HG02840 (cell line): ENCODE results near the gene FRMD3.

ENCODE experiments used
- ATAC-seq: cut with Tn5 transposase; IDR thresholded peaks from one replicate; pipeline ENCODE4 v1.9.1; 2021; ENCODE audit warnings: mild to moderate bottlenecking, moderate library complexity, moderate number of reproducible peaks; ENCODE audit not compliant: unreplicated experiment, low FRiP score

The FRMD3 gene

DNA sequence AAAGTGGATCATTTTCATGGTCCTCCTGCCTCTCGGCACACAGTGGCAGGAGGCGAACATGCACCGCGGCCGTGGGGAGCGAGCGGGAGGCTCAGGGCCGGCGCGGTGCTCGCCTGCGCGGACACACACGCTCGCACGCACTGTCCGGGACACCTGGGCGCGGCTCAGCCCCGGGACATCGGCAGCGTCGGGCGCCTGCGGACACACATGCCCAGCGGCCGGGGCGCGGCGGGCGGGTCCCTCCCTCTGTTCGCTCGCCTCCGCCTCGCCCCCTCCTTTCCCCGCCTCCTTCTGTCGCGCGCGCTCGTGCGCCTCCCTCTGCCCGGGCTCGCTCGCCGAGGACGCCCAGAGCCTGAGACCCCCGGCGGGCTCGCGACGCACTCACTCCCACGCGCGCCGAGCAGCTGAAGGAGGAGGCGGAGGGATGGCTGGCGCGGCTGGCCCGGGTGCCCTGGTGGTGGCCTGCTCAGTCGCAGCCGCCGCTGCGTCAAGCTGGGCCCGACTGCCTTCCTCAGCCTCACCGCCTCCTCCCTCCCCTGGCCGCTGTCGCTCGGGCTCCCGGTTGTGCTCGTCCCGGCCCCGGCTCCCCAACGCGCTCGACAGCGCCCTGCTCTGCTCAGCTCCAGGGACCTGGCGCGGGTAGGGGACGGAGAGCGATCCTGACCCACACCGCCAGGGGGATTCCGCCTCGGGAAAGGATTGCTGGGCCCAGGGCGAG is at the start of gene FRMD3:
FRMD3 (minus strand) TSS at position 230 of the 718 bp plus-strand sequence; CDS start at position 60, 170 bp downstream.
- no peak for ATAC-seq

DNA sequence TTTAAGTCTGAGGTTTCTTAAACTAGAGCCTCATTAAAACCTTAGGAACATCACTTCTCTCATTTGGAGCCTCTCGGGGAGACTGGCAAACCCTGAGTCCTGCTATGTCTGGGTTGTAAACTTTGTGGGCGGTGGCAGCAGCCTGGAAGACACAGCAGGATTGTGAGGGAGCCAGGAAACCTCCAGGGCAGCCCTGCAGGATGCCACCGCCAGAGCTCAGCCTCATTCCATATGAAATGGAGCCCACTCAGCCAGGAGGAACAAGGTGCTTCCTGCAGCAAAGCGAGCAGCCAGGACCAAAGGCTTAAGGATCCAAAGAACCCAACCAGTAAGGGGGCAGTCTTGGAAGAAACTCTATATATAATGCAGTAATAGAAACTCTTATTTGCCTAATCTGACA is 46.8 kb upstream of the FRMD3 start:
- ATAC-seq: no peak

DNA sequence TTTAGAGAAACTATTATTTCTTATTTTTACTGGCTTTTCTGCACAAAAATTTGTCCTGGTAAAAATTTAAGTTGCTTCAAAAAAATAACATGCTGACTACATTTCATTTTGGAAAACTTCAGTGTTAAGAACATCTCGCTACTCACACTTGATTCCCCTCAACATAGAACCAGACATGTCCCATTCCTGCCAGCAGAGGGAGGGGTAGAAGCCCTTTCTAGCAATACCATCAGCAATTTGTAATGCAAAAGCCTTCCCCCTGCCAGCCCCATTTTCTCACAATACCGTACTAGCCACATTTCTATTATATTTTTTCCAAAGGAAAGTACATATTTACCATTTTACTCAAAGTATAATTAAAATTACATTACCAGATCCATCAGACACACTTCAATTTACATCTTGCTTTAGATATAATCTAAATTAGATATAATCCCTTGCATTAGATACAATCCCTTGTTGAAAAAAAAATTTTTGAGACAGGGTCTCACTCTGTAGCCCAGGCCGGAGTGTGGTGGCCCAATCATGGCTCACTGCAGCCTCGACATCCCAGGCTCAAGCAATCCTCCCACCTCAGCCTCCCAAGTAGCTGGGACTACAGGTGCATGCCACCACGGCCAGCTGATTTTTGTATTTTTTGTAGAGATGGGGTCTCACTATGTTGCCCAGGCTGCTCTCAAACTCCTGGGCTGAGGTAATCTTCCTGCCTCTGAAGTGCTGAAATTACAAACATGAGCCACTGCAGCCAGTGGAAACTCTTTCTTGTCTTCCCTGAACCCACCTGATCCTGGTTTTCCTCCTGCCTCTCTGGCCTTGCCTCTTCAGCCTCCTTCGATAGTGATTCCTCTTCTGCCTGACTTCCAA is 45.2 kb upstream of the FRMD3 start:
- ATAC-seq: no peak

DNA sequence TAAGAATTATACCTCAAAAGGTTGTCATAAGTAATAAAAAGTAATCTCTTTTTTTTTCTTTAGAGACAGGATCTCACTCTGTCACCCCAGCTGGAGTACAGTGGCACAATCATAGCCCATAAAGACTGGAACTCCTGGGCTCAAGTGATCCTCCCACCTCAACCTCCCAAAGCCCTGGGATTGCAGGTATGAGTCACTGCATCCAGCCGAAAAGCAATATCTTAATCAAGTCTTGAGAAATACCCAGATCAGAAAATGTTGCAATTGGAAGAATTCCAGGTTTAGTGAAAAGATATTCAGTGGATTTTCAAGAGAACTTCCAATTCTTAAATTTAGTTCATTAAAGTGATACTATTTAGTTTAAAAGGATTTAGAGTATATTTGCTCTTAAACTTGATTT is 43.8 kb upstream of the FRMD3 start:
- ATAC-seq: no peak

DNA sequence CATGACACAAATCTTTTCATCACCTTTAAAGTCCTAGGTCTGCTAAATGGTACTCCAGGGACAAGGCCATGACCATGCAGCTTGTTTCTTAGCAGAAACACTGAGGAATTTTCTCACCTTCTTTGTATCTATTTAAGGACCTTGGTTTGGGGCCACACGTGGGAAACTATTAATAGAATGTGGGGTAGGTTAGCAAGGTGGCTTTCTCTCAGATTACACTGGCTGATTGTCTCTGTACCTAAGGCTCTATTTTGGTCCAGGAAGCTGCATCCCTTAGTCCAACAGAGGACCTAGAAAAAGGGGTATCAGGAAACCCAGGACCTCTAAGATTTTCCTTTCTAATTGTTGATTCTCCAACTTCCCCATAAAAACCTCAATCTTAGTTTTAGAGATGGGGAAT is 36.3 kb upstream of the FRMD3 start:
- ATAC-seq: no peak

DNA sequence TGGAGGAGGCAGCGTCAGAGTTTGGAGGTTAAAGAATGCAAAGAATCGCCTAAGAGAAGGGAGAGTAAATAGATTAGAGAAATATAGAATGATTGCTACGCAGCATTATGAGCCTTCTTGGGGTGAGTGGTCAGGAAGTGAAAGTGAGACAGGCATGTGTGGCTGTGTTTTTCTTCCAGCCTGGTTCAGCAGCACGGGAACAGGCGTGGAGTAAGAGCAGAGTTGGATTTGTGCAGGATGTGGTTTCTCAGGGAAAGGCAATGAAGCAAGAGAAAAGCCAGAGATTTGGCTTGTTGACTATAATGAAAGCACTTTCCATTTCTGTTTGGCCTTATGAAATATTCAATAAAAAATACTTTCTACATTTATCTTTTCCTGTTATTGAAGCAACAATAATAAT is 34.3 kb upstream of the FRMD3 start:
- no peak for ATAC-seq

DNA sequence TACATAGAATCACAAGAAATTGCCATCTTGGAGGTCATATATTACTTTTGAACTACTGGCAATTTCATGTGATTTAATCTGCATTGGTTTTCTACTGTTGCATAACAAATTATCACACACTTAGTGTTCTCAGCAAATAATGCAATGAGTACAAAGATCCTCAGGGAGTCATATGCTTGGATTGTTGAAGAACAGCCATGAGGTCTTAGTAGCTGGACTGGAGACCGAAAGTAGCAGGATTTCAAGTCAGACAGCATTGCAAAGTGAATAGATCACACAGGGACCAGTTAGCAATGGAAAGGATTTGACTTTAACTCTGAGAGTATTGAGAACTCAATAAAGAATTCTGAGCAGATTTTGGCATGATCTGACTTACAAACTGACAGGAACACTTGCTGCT is 32.2 kb upstream of the FRMD3 start:
- ATAC-seq: no peak

DNA sequence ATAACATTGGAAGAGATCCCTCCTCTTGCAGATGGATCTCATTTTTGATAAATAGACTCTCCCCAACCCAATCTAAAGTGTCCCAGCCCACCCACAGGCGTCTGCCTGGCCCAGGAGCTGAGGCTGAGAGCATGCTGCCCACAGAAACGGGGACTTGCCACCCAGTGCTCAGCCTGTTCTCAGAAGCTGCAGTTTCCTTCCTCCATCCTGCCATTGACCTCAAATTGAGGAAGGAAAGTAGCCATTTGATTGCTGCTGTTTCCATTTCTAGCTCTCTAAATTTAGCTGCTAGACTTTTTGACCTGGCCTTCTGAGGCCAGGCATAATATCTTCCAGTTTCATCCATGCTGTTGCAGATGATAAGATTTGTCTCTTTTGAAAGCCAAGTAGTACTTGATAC is 31.1 kb upstream of the FRMD3 start:
- no peak for ATAC-seq

DNA sequence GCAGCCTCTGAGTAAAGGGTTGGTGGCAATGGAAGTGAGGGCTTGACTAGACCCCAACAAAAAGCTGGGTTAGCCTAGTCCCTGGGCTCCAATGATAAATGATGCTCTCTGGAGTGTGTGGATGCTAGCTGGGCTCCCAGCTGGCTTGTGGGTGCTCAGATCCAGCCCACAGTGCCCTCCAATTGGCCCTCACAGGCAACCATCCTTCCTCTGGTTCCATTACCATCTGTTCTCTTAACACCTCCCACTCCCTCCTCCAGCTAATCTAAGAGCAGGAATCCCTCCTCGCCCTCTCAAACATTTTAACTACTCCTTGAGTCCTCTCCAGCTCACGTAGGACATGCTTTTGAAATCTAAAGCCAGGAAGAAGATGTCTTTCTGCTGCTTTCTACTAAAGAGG is 25.2 kb upstream of the FRMD3 start:
- no peak for ATAC-seq

DNA sequence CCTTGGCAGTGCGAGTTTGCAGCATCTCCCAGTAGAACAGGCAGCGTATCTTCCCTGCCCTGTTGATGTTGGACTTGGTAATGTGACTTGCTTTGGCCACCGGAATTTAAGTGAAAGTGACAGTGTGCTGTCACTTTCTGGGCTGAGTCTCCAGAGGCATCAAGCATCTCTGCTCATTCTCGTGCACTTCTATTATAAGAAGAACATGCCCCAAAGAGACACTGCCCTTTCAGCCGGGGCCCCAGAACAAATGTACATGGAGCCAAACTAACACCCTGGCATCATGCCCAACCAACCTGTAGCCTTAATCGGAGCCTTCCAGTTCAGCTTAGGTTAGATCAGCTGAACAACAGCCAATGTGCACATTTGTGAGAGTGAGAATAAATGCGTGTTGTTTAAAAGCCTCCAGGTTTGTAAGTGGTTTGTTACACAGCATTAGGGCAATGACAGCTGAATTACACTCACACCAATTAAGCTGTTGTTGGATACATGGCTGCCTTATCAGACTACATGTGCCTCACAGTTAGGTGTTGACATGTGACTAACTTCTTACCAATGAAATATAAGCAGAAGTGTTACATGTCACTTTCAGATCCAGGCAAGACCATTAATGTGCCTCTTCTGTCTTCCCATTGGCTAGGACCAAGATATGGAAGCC is 22.1 kb upstream of the FRMD3 start:
- ATAC-seq: no peak

DNA sequence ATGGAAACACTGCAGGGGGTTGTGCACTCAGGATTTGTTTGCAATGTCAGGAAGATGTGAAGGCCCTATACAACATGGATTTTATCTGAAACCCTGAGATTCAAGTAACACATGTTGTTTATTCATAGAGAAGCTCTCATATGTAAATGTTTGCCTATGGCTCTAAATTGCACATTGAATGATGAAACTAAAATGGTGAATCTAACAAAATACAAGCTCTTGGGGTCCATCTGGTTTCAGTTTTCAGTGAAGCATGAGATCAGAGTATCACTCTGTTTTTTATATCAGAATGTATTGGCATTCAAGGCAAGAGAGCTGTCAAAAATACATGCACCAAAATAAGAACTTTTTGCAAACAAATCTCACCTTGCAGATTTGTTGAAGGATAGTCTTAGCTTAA is 19.6 kb upstream of the FRMD3 start:
- ATAC-seq: no peak

DNA sequence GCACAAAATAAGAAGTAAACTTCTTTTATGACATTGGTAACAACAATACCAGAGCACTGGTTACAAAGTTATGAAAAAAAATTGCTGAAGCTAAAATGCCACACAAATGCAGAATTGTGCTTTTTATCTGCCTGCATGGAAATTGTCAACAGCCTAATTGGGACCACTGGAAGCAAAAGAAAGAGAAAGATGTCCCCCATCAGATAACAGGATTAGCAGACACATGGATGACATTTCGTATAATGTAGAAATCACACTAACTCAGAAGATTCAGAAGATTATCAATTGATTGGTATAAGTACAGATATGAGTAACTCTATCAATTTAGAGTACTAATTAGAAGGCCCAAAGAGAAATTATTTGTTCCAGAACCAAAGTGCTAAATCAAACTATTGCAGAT is 19.1 kb upstream of the FRMD3 start:
- no peak for ATAC-seq

DNA sequence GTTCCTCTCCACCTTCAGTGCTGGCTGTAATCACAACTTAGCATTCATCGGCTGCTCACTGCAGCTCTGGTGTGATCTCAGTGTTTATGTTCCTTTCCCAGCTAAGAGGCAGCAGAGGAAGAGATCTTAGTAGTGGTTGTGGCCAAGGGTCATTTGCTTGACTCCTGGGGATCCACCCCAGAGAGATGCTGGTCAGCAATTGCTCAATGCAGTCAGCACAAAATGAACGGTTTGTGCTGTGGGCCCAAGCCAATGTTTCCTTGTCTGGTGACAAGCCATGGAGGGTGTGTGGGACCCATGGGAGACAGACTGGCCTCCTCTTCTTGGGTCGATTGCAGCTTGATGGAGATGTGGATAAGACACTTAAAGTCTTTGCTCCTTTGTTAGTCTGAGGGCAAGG is 16.1 kb upstream of the FRMD3 start:
- ATAC-seq: no peak

DNA sequence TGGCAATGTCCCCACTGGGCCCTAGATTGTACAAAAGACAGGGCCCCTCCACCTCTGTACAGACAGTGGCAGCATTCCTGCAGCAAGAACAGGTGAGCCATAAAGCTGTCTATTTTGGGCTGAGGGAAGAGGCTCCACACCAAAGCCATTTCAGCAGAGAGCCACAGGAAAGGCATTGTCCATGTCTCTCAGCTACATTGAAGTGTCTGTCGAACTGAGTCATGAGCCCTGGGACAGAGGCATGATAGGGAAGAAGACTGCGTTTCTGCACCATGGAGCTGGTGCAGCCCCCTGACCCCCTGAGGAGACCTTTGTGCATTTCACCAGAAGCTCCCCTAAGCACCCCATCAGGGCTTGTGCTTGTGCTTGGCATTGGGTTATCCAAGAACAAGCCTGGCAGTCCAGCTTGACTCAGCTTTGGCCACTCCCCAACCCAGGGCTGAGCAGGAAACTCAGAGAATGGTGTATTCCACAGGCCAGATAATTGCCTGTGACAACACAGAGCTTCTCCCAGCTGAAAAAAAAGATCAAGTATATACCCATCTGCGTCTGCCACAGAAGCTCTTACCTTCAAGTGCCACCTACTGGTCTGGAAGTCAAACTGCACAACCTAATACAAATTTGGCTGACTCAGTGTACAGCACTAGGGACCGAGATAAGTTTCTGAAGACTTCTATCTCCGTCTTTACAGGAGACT is 5.9 kb upstream of the FRMD3 start:
- no peak for ATAC-seq

DNA sequence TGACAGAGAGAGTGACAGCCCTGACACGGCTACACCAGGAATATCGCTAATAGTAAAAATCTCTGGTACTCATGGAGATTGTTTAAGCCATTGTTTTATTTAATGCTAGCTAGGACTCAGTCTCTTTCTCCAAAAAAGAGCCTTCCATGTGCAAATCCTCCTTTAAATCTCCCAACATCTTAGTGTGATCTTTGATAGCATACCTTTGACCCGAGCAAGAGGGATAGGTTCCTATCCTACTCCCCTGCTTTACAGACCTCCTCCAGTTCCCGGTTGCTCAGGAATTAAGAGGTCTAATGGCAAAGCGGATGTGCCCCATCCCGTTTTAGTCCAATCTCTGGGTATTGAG is 663 bp upstream of the FRMD3 start:
- no peak for ATAC-seq

DNA sequence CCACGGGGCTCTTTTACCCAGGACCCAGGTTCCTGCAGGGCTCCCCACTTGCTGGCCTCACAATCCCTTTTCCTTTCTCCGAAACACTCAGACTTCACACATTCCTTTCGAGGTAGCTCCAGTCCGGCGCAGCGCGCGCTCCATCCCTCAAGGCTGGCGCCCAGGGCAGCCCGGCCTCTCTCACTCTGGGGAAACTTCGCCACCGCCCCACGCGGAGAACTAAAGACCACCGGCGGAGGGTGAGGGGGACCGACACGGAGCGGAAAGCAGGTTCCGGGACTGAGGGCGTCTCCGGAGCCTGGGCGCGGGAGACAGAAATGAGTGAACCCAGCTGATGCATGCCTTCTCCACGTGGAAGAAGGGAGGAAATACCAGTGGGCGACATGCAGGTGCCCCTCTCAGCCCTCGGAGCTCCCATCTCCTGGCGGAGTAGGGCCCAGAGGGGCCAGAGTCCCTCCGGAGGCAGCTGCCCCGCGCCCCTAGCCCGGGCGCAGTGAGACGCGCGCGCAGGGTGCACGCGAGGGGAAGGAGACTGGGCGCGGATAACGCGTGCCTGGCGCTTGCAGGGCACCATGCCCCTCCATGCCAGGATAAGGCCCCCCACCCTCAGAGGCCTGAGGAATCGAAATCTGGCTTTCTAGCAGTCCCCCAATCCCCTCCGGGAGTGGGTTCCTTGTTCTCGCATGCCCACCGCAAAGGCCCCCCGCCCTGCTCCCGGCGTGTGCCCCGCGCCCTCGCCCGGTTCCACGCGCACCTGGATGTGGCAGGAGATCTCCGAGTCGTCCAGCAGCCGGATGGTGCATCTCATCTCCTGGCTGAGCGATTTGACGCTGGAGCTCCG is 650 bp downstream of the FRMD3 start:
- ATAC-seq: no peak

DNA sequence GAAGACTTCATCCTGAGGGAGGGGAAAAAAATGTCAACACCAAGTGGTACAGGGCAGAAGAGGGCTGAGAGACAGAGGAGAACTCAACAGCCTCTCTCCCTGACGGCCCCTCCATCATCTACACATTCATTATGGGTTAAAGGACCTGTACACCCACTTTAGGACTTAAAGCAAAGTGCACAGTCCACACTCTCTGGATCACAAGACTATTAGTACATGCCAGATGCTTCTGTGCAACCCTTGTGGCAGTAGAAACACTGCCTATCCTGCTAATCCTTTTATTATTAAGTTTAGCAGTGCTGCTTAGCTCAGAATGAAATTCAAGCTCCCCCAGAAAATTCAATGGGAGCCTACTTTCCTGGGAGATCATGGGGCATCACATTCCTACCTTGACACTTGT is 1.9 kb downstream of the FRMD3 start:
- ATAC-seq: no peak

DNA sequence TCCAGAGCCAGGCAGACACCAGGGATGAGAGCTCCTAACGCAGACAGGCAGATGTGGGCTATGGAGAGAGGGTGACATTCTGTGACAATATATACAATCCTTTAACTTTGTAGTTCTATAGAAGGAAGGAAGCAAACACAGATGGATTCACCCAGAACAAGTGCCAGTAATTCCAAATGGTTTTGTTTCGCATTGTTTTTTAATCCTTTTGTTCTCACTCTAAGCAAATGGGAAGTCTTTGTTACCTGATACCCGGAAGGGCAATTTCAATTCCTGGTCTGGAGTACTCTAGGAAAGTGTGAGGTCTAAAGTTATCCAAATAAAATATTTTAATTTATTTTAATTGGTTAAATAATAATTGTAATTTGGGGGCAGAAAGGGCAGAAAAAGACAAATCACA is 2.5 kb downstream of the FRMD3 start:
- no peak for ATAC-seq

DNA sequence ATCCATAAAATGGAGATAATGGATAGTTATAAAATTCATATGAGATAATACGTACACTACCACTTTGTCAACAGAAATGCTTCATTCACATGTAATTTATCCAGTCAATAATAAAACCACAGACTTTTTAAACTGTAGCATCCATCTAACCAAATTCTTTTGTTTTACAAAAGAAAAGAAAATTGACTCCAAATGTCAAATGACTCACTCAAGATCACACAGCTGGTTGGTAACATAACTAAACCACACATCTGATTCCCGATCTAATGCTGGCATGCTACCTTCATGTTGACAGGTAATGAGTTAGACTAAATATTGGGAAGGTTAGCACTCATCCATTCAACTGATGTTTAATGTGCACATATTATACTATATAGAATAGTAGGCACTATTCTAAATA is 4.9 kb downstream of the FRMD3 start:
- ATAC-seq: no peak

DNA sequence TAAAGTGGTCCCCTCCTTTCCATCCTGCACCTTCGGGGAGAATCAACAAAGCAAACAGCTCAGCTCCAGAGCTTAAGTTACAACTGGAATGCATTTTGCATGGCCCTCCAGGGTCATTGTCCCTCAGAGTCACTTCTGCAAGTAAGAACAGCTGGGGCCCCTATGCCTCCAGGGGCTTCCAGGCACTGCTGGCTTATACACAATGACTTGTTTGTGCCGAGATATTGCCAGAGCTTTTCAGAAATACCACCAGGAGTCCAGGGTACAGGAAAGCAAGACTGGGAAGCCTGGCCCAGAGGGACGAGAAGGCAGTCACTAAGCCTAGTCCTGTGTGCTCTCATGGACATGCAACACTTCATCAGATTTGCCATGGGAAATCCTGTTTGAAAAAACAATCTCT is 11.3 kb downstream of the FRMD3 start:
- no peak for ATAC-seq
